Kidney capillary endothelial cell (primary cell): ENCODE results near the gene YPEL4.

ENCODE experiments used
- DNase-seq: peaks from one replicate; pipeline ENCODE4 v3.0.0-alpha.2; 2018; ENCODE audit warnings: low spot score

The YPEL4 gene

GRCh38 chr11:57650739-57651090 is 1.0 kb upstream of the YPEL4 start:
- no peak for DNase-seq

GRCh38 chr11:57648801-57649735 is 644 bp downstream of the YPEL4 start:
- DNase-seq, result no peak

- DNase-seq, result no peak
These were observed 1.5 kb downstream of the YPEL4 start for GRCh38 chr11:57647960-57648800.

- DNase-seq, result no peak
These were observed 2.3 kb downstream of the YPEL4 start for GRCh38 chr11:57647372-57647771.

GRCh38 chr11:57646799-57647303 is 2.9 kb downstream of the YPEL4 start:
- DNase-seq, result no peak

GRCh38 chr11:57646194-57646798 is 3.4 kb downstream of the YPEL4 start:
- no peak for DNase-seq

- no peak for DNase-seq
These were observed 4.0 kb downstream of the YPEL4 start for GRCh38 chr11:57645689-57646085.

- no peak for DNase-seq
These were observed 4.7 kb downstream of the YPEL4 start for GRCh38 chr11:57644748-57645688.

GRCh38 chr11:57643802-57644201 is 5.9 kb downstream of the YPEL4 start:
- DNase-seq, result no peak

- DNase-seq, result no peak
These were observed 8.5 kb downstream of the YPEL4 start for GRCh38 chr11:57641011-57641807.

- DNase-seq, result no peak
These were observed 9.5 kb downstream of the YPEL4 start for GRCh38 chr11:57640068-57640800.

GRCh38 chr11:57639321-57640067 is 10.2 kb downstream of the YPEL4 start:
- no peak for DNase-seq

- DNase-seq, result no peak
These were observed 10.8 kb downstream of the YPEL4 start for GRCh38 chr11:57638811-57639320.

GRCh38 chr11:57638005-57638781 is 11.5 kb downstream of the YPEL4 start:
- no peak for DNase-seq

GRCh38 chr11:57637626-57638004 is 12.1 kb downstream of the YPEL4 start:
- no peak for DNase-seq

- no peak for DNase-seq
These were observed 14.5 kb downstream of the YPEL4 start for GRCh38 chr11:57635246-57635645.

- DNase-seq, result no peak
These were observed 15.4 kb downstream of the YPEL4 start for GRCh38 chr11:57634311-57634710.
